DOHH2 (cell line): ENCODE results near the gene CASP9.

Experiments used
- H3F3A ChIP-seq: fragments of 200-600 bp; sonication (generic), shearing (Covaris generic); 2 replicates; pipeline ENCODE4 v1.6.0; 2016; ENCODE audit warnings: antibody characterized with exemption, mild to moderate bottlenecking; ENCODE audit not compliant: control insufficient read depth, insufficient read depth
- H3K27ac ChIP-seq: fragments of 200-600 bp; sonication (generic); 2 replicates; pipeline ENCODE4 v1.5.1; 2014; ENCODE audit warnings: low read depth, mild to moderate bottlenecking, low read length, moderate library complexity
- H3K27me3 ChIP-seq: fragments of 200-600 bp; sonication (generic); 2 replicates; pipeline ENCODE4 v1.6.1; 2014; ENCODE audit warnings: mild to moderate bottlenecking, low read length, mixed read lengths; ENCODE audit not compliant: control insufficient read depth
- H3K36me3 ChIP-seq: fragments of 200-600 bp; sonication (generic); 2 replicates; pipeline ENCODE4 v1.6.1; 2014; ENCODE audit warnings: mild to moderate bottlenecking, low read length, moderate library complexity, mixed read lengths; ENCODE audit not compliant: control insufficient read depth
- H3K4me1 ChIP-seq: fragments of 200-600 bp; sonication (generic); 2 replicates; pipeline ENCODE4 v1.6.1; 2014; ENCODE audit warnings: mild to moderate bottlenecking, low read length, mixed read lengths; ENCODE audit not compliant: control insufficient read depth
- H3K4me2 ChIP-seq: fragments of 200-600 bp; sonication (generic); 2 replicates; pipeline ENCODE4 v1.6.0; 2014; ENCODE audit warnings: mild to moderate bottlenecking, low read length, moderate library complexity
- H3K4me3 ChIP-seq: fragments of 200-600 bp; sonication (generic); 2 replicates; pipeline ENCODE4 v1.5.1; 2014; ENCODE audit warnings: mild to moderate bottlenecking, low read length, mixed read lengths
- H3K79me2 ChIP-seq: fragments of 200-600 bp; sonication (generic); 2 replicates; pipeline ENCODE4 v1.6.1; 2014; ENCODE audit warnings: mild to moderate bottlenecking, low read length, mixed read lengths; ENCODE audit not compliant: control insufficient read depth
- H3K9me2 ChIP-seq: fragments of 200-600 bp; sonication (generic); replicated peaks from 2 replicates; pipeline ENCODE4 v1.6.1; 2014; ENCODE audit warnings: mild to moderate bottlenecking, low read length, mixed read lengths; ENCODE audit not compliant: control insufficient read depth
- H3K9me3 ChIP-seq: fragments of 200-600 bp; sonication (generic); 2 replicates; pipeline ENCODE4 v1.6.1; 2014; ENCODE audit warnings: antibody characterized with exemption, low read length, mixed read lengths; ENCODE audit not compliant: control insufficient read depth, insufficient read depth
- H4K20me1 ChIP-seq: fragments of 200-600 bp; sonication (generic); 2 replicates; pipeline ENCODE4 v1.6.0; 2014; ENCODE audit warnings: low read depth, mild to moderate bottlenecking, antibody characterized with exemption, low read length, moderate library complexity; ENCODE audit not compliant: control insufficient read depth, insufficient read depth
- CTCF ChIP-seq: fragments of 200-600 bp; sonication (generic); IDR thresholded peaks from one replicate; pipeline ENCODE4 v1.5.1; 2014; ENCODE audit warnings: antibody characterized with exemption, mild to moderate bottlenecking, low read depth, low read length; ENCODE audit not compliant: poor library complexity, severe bottlenecking
- EZH2phosphoT487 ChIP-seq: fragments of 200-600 bp; sonication (generic); IDR thresholded peaks from 2 replicates; pipeline ENCODE4 v1.6.1; 2017; ENCODE audit warnings: borderline replicate concordance, mild to moderate bottlenecking, antibody characterized with exemption, low read length, moderate library complexity, mixed read lengths

CASP9 gene

GRCh38 chr1:15453734-15454133 is 70.3 kb downstream of the CASP9 start:
- Histone ChIP-seq H3K4me2 (no peak overlapping the region), H3K27ac (no peak overlapping the region), H3K36me3 (no peaks in the 10 kb centered on the region)

GRCh38 chr1:15452866-15453571 is 71.0 kb downstream of the CASP9 start:
- no peaks in the 10 kb centered on the region for H3K9me3 ChIP-seq
- no peaks in the 10 kb centered on the region for H3K79me2 ChIP-seq
- H3K4me1 ChIP-seq: no peaks in the 10 kb centered on the region
- H3K27ac ChIP-seq: no peak overlapping the region
- no peaks in the 10 kb centered on the region for H3K36me3 ChIP-seq
- H3F3A ChIP-seq: no peaks in the 10 kb centered on the region
- no peaks in the 10 kb centered on the region; the same call in 1 of the 2 replicates for H3K27me3 ChIP-seq
- no peak for TF ChIP-seq CTCF
- TF ChIP-seq EZH2phosphoT487: no peak
- H3K4me3 ChIP-seq: no peak overlapping the region
- H3K4me2 ChIP-seq: no peak overlapping the region
- H3K9me2 ChIP-seq: no peaks in the 10 kb centered on the region
- no peaks in the 10 kb centered on the region for H4K20me1 ChIP-seq

More at GRCh38 chr1:15453734-15454133, 70.3 kb downstream of the CASP9 start:
- Histone ChIP-seq H3K79me2 (no peaks in the 10 kb centered on the region), H3F3A (no peaks in the 10 kb centered on the region), H3K9me2 (no peaks in the 10 kb centered on the region), H3K9me3 (no peaks in the 10 kb centered on the region), H3K4me3 (no peak overlapping the region), H4K20me1 (no peaks in the 10 kb centered on the region), H3K27me3 (peaks cover 3% of the 10 kb centered on the region; the same call in 1 of the 2 replicates), H3K4me1 (no peaks in the 10 kb centered on the region)
- TF ChIP-seq CTCF: no peak
- TF ChIP-seq EZH2phosphoT487: no peak

- no peaks in the 10 kb centered on the region for H3K9me2 ChIP-seq
- no peak overlapping the region for H3K4me2 ChIP-seq
- H3K36me3 ChIP-seq: no peaks in the 10 kb centered on the region
- no peaks in the 10 kb centered on the region for H3F3A ChIP-seq
- no peaks in the 10 kb centered on the region for H4K20me1 ChIP-seq
- H3K79me2 ChIP-seq: no peaks in the 10 kb centered on the region
- no peaks in the 10 kb centered on the region for H3K9me3 ChIP-seq
- H3K27me3 ChIP-seq: no peaks in the 10 kb centered on the region
- H3K27ac ChIP-seq: no peak overlapping the region
- H3K4me1 ChIP-seq: no peaks in the 10 kb centered on the region
- no peak overlapping the region for H3K4me3 ChIP-seq
- no peak for TF ChIP-seq CTCF
- no peak for TF ChIP-seq EZH2phosphoT487
Measured at GRCh38 chr1:15452216-15452615, 71.8 kb downstream of the CASP9 start.
